Loucy (cell line): Measurements from ENCODE around the gene HS1BP3.

Experiments used
- H2AFZ ChIP-seq: fragments of 200-600 bp; sonication (generic); 2 replicates; pipeline ENCODE4 v1.6.0; 2016; ENCODE audit warnings: antibody characterized with exemption, mild to moderate bottlenecking, low read length, moderate library complexity
- H3F3A ChIP-seq: fragments of 200-600 bp; 2 replicates; pipeline ENCODE4 v1.6.0; 2016; ENCODE audit warnings: antibody characterized with exemption, low read depth, mild to moderate bottlenecking
- H3K27me3 ChIP-seq: fragments of 200-600 bp; sonication (generic); 2 replicates; pipeline ENCODE4 v1.6.1; 2014; ENCODE audit warnings: low read length, mild to moderate bottlenecking; ENCODE audit not compliant: insufficient read depth, poor library complexity, severe bottlenecking
- H3K36me3 ChIP-seq: fragments of 200-600 bp; sonication (generic); 2 replicates; pipeline ENCODE4 v1.6.1; 2016; ENCODE audit warnings: low read length; ENCODE audit not compliant: insufficient read depth
- H3K4me1 ChIP-seq: fragments of 200-600 bp; sonication (generic); 2 replicates; pipeline ENCODE4 v1.5.1; 2014; ENCODE audit warnings: low read length, mild to moderate bottlenecking; ENCODE audit not compliant: insufficient read depth, poor library complexity, severe bottlenecking
- H3K4me2 ChIP-seq: fragments of 200-600 bp; sonication (generic); 2 replicates; pipeline ENCODE4 v1.6.0; 2014; ENCODE audit warnings: antibody characterized with exemption, low read length, low read depth, mild to moderate bottlenecking; ENCODE audit not compliant: poor library complexity, severe bottlenecking
- H3K4me3 ChIP-seq: fragments of 200-600 bp; sonication (generic); 2 replicates; pipeline ENCODE4 v1.5.1; 2014; ENCODE audit warnings: low read length, mild to moderate bottlenecking, mixed read lengths; ENCODE audit not compliant: poor library complexity, severe bottlenecking
- H3K79me2 ChIP-seq: fragments of 200-600 bp; sonication (generic); 2 replicates; pipeline ENCODE4 v1.6.1; 2014; ENCODE audit warnings: low read length; ENCODE audit not compliant: insufficient read depth
- H3K9ac ChIP-seq: fragments of 200-600 bp; sonication (generic); 2 replicates; pipeline ENCODE4 v1.6.0; 2014; ENCODE audit warnings: mild to moderate bottlenecking, low read depth, low read length, moderate library complexity; ENCODE audit not compliant: poor library complexity, severe bottlenecking
- H3K9me2 ChIP-seq: fragments of 200-600 bp; sonication (generic); replicated peaks from 2 replicates; pipeline ENCODE4 v1.6.1; 2016; ENCODE audit warnings: low read depth, low read length, mixed read lengths
- H3K9me3 ChIP-seq: fragments of 200-600 bp; sonication (generic); 2 replicates; pipeline ENCODE4 v1.6.1; 2014; ENCODE audit warnings: mild to moderate bottlenecking, antibody characterized with exemption, low read length, low read depth; ENCODE audit not compliant: insufficient read depth
- H4K20me1 ChIP-seq: fragments of 200-600 bp; sonication (generic); 2 replicates; pipeline ENCODE4 v1.6.0; 2014; ENCODE audit warnings: antibody characterized with exemption, low read length, mild to moderate bottlenecking; ENCODE audit not compliant: insufficient read depth, poor library complexity, severe bottlenecking
- EZH2phosphoT487 ChIP-seq: fragments of 200-600 bp; IDR thresholded peaks from 2 replicates; pipeline ENCODE4 v1.6.1; 2018; ENCODE audit warnings: antibody characterized with exemption, mild to moderate bottlenecking, moderate library complexity, borderline replicate concordance
- TF ChIP-seq, protein P1 (sequence below): fragments of 200-600 bp; sonication (generic); conservative IDR thresholded peaks from 2 replicates; pipeline ENCODE4 v1.5.1; 2014; ENCODE audit warnings: mild to moderate bottlenecking, antibody characterized with exemption, low read length

The HS1BP3 gene

DNA sequence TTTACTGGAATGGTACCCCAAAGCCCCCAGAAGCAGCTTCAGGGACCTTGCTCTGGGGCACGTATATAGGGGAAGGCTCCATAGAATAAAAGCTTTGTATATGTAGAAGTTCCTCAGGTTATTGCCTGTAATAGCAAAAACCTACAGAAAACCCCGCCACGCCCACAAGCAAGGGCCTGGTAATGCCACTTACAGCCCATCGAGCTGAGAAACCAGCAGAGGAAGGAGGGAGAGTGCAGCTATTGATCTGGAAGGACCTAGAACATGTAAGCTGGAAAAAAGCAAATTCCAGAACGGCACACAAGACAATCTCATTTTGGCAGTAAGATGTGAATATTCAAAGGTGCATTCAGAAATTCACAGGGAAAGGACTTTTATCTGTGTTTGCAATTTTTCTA is 15.8 kb downstream of the HS1BP3 start:
- Histone ChIP-seq H3K4me2 (no peak overlapping the region), H3K79me2 (no peaks in the 10 kb centered on the region), H2AFZ (no peak overlapping the region), H3F3A (no peaks in the 10 kb centered on the region), H3K9me3 (no peaks in the 10 kb centered on the region), H3K36me3 (no peaks in the 10 kb centered on the region), H3K27me3 (no peaks in the 10 kb centered on the region), H3K9ac (no peak overlapping the region), H3K9me2 (no peaks in the 10 kb centered on the region), H3K4me3 (no peak overlapping the region), H3K4me1 (peaks cover 4% of the 10 kb centered on the region), H4K20me1 (no peaks in the 10 kb centered on the region)
- no peak for TF ChIP-seq EZH2phosphoT487
- TF ChIP-seq, protein P1, sequence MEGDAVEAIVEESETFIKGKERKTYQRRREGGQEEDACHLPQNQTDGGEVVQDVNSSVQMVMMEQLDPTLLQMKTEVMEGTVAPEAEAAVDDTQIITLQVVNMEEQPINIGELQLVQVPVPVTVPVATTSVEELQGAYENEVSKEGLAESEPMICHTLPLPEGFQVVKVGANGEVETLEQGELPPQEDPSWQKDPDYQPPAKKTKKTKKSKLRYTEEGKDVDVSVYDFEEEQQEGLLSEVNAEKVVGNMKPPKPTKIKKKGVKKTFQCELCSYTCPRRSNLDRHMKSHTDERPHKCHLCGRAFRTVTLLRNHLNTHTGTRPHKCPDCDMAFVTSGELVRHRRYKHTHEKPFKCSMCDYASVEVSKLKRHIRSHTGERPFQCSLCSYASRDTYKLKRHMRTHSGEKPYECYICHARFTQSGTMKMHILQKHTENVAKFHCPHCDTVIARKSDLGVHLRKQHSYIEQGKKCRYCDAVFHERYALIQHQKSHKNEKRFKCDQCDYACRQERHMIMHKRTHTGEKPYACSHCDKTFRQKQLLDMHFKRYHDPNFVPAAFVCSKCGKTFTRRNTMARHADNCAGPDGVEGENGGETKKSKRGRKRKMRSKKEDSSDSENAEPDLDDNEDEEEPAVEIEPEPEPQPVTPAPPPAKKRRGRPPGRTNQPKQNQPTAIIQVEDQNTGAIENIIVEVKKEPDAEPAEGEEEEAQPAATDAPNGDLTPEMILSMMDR, result no peak

DNA sequence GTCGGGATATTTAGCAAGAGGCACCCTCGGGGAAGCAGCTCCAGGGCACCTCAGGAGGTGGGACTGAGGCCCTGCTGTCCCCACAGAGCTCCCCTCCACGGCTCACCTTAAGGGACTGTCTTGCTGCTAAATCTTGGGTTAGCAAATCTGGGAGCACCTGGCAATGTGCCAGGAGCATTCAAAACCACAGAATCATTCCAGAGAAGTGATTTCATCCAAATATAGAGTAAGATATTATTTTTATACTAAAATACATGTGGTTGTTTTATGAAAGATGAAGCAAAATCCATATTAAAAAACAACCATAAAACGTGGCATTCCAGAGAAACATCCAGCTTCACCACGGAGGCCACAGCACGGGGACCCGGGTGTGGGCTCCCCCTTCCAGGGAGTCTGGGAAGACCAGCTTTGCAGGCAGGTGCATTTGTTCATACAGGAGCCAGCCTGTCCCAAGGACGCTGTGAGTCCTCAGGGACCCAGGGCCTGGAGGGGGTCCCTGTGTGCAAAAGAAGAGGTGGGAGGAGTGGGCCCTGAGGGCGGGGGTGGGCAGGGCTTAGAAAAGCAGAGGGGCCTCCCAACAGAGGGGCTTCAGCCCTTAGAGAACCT is 16.3 kb downstream of the HS1BP3 start:
- H2AFZ ChIP-seq, result no peak overlapping the region
- no peaks in the 10 kb centered on the region for H4K20me1 ChIP-seq
- H3K9me2 ChIP-seq, result no peaks in the 10 kb centered on the region
- no peak overlapping the region for H3K4me2 ChIP-seq
- H3K36me3 ChIP-seq, result no peaks in the 10 kb centered on the region
- TF ChIP-seq, protein P1, result no peak
- no peak for TF ChIP-seq EZH2phosphoT487
- H3K9me3 ChIP-seq, result no peaks in the 10 kb centered on the region
- H3K4me1 ChIP-seq, result peaks cover 4% of the 10 kb centered on the region
- no peaks in the 10 kb centered on the region for H3K27me3 ChIP-seq
- H3F3A ChIP-seq, result no peaks in the 10 kb centered on the region
- H3K9ac ChIP-seq, result no peak overlapping the region
- H3K79me2 ChIP-seq, result no peaks in the 10 kb centered on the region
- no peak overlapping the region for H3K4me3 ChIP-seq

DNA sequence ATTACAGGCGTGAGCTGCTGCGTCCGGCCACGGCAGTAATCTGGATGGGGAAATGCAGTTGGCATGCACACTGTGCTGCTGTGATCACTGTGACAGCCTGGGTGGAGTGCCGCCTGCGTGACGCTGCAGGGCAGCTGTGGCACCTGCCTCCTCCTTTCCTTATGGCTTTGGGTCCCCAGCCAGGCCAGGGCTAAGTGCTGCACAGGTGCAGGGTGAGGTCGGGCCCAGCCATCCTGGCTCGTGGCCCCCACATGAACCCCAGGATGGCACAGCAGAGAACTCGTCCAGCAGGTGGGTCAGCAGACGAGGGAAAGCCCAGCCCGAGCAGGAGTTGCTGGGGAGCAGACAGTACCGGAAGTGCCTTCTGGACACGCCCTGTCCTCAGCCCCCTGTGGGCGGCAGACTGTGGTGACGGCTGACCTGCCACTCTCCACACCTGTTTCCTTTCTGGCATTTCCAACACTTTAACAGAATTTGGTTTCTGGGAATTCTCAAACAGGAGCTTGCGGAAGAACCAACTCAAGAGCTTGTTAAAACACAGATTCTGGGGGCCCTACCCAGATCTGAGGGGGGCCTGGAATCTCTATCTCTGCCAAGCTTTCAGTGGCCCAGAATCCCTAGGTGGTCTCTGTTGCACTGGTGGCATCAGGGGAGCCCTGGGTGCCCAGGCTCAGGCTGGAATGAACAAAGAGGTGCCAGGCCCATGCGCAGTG is 16.9 kb downstream of the HS1BP3 start:
- Histone ChIP-seq H3K79me2 (no peaks in the 10 kb centered on the region), H3K9me3 (no peaks in the 10 kb centered on the region), H3K4me3 (no peak overlapping the region), H3K27me3 (no peaks in the 10 kb centered on the region), H3K9me2 (no peaks in the 10 kb centered on the region), H3K4me2 (no peak overlapping the region), H3K36me3 (no peaks in the 10 kb centered on the region), H3F3A (no peaks in the 10 kb centered on the region), H3K9ac (no peak overlapping the region), H3K4me1 (peaks cover 4% of the 10 kb centered on the region), H2AFZ (no peak overlapping the region), H4K20me1 (no peaks in the 10 kb centered on the region)
- TF ChIP-seq, protein P1, result no peak
- no peak for TF ChIP-seq EZH2phosphoT487
